ENCODE measurements around the gene OLFML3.
"Not testable (repeated sequence)": the region's sequence is repeated elsewhere in the genome, so short reads cannot be mapped to it uniquely, and the experiment has no call there.

Gene OLFML3

GRCh38 chr1:113995382-113995781 lies 16.1 kb downstream of the OLFML3 start:
- no peak for DNase-seq

- no peak for DNase-seq
Measured at GRCh38 chr1:113998361-113998760, 19.1 kb downstream of the OLFML3 start.

GRCh38 chr1:113999233-113999632 lies 20.0 kb downstream of the OLFML3 start:
- DNase-seq: no peak

- DNase-seq: no peak
Measured at GRCh38 chr1:113999799-114000198, 20.5 kb downstream of the OLFML3 start.

- DNase-seq: no peak
Measured at GRCh38 chr1:114000406-114000805, 21.1 kb downstream of the OLFML3 start.

GRCh38 chr1:114002492-114003239 lies 23.4 kb downstream of the OLFML3 start:
- DNase-seq: no peak

DNA sequence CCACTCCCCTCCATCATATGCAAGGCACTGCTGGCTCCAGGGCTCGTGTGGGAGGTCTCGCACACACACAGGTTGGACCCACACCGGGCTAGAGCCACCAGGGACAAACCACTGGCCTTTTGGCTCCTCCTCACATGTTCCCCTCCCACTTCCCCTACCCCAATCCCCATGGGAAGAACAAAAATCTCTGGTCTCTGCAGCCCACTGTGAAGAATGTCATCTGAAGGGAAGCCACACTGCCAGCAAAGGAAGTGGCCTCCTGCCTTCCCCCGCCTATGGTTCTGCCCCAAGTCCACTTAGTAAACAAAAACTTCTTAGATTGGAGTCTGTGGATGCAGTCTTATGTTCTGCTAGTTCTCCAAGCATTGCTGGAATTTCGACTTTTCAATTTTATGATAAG lies 24.2 kb downstream of the OLFML3 start:
- DNase-seq: no peak

GRCh38 chr1:114006825-114007224 lies 27.6 kb downstream of the OLFML3 start:
- DNase-seq: not testable (repeated sequence)

GRCh38 chr1:114008480-114008941 lies 29.2 kb downstream of the OLFML3 start:
- no peak for DNase-seq

- DNase-seq: no peak
Measured at GRCh38 chr1:114008993-114009392, 29.7 kb downstream of the OLFML3 start.

DNA sequence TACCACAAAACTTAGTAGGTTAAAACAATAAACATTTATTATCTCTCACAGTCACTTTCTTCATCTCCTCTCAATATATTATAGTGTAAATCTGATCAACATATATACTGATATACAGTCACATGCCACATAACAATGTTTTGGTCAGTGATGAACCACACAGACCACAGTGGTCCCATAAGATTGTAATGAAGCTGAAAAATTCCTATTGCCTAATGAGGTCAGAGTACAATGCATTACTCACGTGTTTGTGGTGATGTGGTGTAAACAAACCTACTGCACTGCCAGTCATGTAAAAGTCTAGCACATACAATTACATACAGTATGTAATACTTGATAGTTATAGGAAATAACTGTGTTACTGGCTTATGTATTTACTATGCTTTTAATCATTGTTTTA lies 30.1 kb downstream of the OLFML3 start:
- no peak for DNase-seq

- no peak for DNase-seq
Measured at GRCh38 chr1:114010433-114011184, 31.3 kb downstream of the OLFML3 start.

DNA sequence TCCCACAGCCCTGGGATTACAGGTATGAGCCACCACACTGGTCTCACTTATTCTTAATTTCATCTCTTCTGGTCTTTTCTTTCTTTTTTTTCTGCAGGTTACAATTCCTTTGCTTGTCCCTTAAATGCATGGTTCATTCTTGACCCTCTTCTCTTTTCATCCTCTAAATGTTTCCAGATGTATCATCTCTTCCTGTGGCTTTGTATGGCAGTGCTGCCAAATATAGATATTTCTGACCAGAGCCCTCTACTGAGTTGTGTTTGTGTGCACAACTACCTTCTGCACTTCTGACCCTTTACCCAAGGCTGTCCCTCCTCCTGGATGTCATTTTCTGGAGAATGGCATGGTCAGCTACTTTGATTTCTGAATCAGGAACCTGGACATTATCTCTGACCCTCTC lies 32.5 kb downstream of the OLFML3 start:
- no peak for DNase-seq

- no peak for DNase-seq
Measured at GRCh38 chr1:114015075-114015474, 35.8 kb downstream of the OLFML3 start.

DNA sequence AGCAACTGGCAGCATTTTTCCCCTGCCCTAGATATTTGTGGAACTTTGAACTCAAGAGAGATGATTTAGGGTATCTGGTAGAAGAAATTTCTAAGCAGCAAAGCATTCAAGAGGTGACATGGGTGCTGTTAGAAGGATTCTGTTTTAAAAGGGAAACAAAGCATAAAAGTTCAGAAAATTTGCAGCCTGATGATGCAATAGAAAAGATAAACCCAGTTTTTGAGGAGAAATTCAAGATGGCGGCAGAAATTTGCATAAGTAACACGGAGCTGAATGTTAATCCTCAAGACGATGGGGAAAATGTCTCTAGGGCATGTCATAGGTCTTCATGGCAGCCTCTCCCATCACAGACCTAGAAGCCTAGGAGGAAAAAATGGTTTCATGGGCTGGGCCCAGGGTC lies 40.5 kb downstream of the OLFML3 start:
- DNase-seq: not testable (repeated sequence)

DNA sequence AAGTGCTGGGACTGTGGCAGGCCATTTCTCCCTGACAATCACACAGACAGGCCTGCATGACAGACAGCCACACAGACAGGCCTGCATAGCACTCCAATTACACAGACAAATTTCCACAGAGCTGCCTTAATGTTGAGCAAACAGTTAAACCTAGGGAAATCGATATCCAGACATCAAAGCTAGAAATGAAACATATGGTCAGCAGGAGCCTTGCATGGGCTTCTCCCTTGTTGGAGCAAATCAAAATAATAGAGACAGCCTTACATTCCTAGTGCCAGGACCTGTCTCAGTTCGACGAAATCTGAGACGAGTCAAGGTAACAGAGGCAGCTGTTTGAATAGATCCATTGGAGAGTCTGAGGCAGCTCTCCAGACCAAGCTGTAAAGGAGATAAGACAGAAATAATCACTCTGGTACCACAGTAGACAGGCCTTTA lies 42.4 kb downstream of the OLFML3 start:
- peak; percentile 43 for DNase-seq

- no peak for DNase-seq
Measured at GRCh38 chr1:114022877-114023276, 43.6 kb downstream of the OLFML3 start.

DNA sequence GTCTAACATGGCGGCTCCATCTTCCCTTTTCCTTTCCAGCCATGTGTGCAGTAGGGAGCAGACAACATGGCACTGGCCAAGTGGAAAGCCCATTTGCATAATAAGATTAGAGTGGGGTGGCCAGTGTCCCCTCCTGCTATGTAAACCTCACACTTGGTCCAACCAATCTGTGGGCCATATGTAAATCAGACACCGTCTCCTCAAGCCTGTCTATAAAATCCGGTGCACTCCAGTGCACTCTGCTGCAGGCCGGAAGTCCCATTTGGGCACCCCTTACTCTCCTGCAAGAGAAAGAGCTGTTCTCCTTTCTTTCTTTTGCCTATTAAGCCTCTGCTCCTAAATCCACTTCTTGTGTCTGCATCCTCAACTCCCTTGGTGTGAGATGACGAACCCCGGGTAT lies 44.1 kb downstream of the OLFML3 start:
- no peak for DNase-seq

DNA sequence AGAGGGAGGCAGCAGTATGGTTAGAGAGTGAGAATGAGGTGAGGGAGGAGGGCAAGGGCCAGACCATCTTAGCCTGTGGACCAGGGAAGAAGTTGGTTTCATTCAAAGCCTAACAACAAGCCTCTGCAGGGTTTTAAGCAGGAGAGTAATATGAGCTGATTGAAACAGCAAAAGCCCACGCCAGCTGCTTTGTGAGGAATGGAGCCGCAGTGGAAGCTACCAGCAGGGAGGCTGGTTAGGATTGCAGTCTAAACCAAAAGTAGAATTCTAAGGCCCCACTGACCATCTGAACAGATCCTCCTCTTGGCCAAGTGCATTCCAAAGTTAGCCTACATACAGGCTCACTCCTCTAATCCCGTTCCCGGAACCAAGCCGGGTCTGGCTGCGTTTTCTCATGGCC lies 44.8 kb downstream of the OLFML3 start:
- DNase-seq: peak; percentile 27

- DNase-seq: no peak
Measured at GRCh38 chr1:114025609-114026401, 46.5 kb downstream of the OLFML3 start.

- no peak for DNase-seq
Measured at GRCh38 chr1:114026797-114027196, 47.5 kb downstream of the OLFML3 start.
